Spleen (tissue), 13 donors: ENCODE results near the gene ZNF571. TPM values are rescaled to one million over a fixed set of nuclear protein-coding genes. Genes with fewer than 3 reads are reported as not detected.

ENCODE experiments used
- DNase-seq: peaks from one replicate; pipeline ENCODE4 v3.0.0-alpha.2; 2020
- H3K27ac ChIP-seq, 8 donors: fragments of 200-600 bp; sonication (generic) in 7 of 8; 1 replicate in 4 of 8; 2 replicates in 4 of 8; pipeline versions ENCODE4 v1.5.0 to v1.8.0; 2016 to 2021; ENCODE audit warnings: inconsistent platforms in 4 of 8, mild to moderate bottlenecking in 4 of 8, moderate library complexity in 1 of 8
- H3K27me3 ChIP-seq, 7 donors: fragments of 200-600 bp; sonication (generic) in 6 of 7; replicated peaks in 1 of 7; 1 replicate in 4 of 7; 2 replicates in 3 of 7; pipeline versions ENCODE4 v1.5.0 to v1.8.0; 2016 to 2021; ENCODE audit warnings: inconsistent platforms in 3 of 7, mild to moderate bottlenecking in 1 of 7
- H3K36me3 ChIP-seq, 6 donors: fragments of 200-600 bp; sonication (generic) in 5 of 6; 1 replicate in 4 of 6; 2 replicates in 2 of 6; pipeline versions ENCODE4 v1.5.0 to v1.8.0; 2016 to 2021; ENCODE audit warnings: inconsistent platforms in 2 of 6
- H3K4me1 ChIP-seq, 6 donors: fragments of 200-600 bp; sonication (generic) in 5 of 6; 1 replicate in 3 of 6; 2 replicates in 3 of 6; pipeline versions ENCODE4 v1.5.0 to v1.8.0; 2016 to 2021; ENCODE audit warnings: inconsistent platforms in 3 of 6
- H3K4me3 ChIP-seq, 8 donors: fragments of 200-600 bp; sonication (generic) in 7 of 8; 1 replicate in 4 of 8; 2 replicates in 4 of 8; pipeline versions ENCODE4 v1.5.0 to v1.8.0; 2016 to 2021; ENCODE audit warnings: inconsistent platforms in 4 of 8, mild to moderate bottlenecking in 4 of 8, moderate library complexity in 2 of 8
- H3K9me3 ChIP-seq, 8 donors: fragments of 200-600 bp; sonication (generic) in 7 of 8; 1 replicate in 4 of 8; 2 replicates in 4 of 8; pipeline versions ENCODE4 v1.5.0 to v1.8.0; 2016 to 2021; ENCODE audit warnings: inconsistent platforms in 4 of 8
- POLR2A ChIP-seq, 3 donors: fragments of 450-650 bp; IDR thresholded peaks; one replicate each; pipeline ENCODE4 v1.5.1; 2017; ENCODE audit warnings: antibody characterized with exemption in 3 of 3, mild to moderate bottlenecking in 1 of 3
- POLR2AphosphoS5 ChIP-seq, 3 donors: sonication (generic); formaldehyde crosslinking; IDR thresholded peaks; one replicate each; pipeline ENCODE4 v1.5.1; 2017; ENCODE audit warnings: antibody characterized with exemption in 3 of 3
- WGBS, 5 donors: extraction: QIAGEN DNeasy Blood & Tissue Kit in 3 of 5; methylation state at CpG; one replicate each; pipeline versions ENCODE4 v1.1.5 to v1.1.7; 2013 to 2018; 5-methylcytosine and 5-hydroxymethylcytosine counted together
- intact Hi-C: fragments of 100-400 bp; cut with DNase I; formaldehyde crosslinking; loops from one replicate; pipeline ENCODE4 v1.15.0; 2023; ENCODE audit warnings: low total_unique reads
- long read RNA-seq, 2 donors: transcript quantifications; one replicate each; lab custom pipeline, GENCODE V29; 2026
- polyA plus RNA-seq, 3 donors: library from polyadenylated mRNA; stranded (reverse); fragments of 200-250 nt; gene quantifications; one replicate each; pipeline ENCODE4 v1.2.1, GENCODE V29; 2013
- total RNA-seq, 7 donors: library from RNA; depleted of rRNA in 3 of 7; stranded (reverse); fragments of >200 nt in 3 of 7; fragmentation: NEBNext Ultra II Directional in 4 of 7; extraction: Animal tissue kit (Norgen Biotek cat#: 25700) in 4 of 7; gene quantifications; one replicate each; pipeline versions ENCODE4 v1.1.0 to v1.2.1, GENCODE V29; 2016 to 2021
- TF ChIP-seq, protein P1 (sequence below), 11 experiments: fragments of 200-600 bp in 7 of 11; fragments of 450-650 bp in 4 of 11; sonication (generic) in 4 of 11; IDR thresholded peaks in 8 of 11; conservative IDR thresholded peaks in 3 of 11; 1 replicate in 7 of 11; 2 replicates in 4 of 11; pipeline versions ENCODE4 v1.4.0 to v1.8.0; 2016 to 2021; ENCODE audit warnings: antibody characterized with exemption in 11 of 11, inconsistent platforms in 4 of 11, mild to moderate bottlenecking in 1 of 11
- donor health status: healthy with polysubstance abuse.
- donor health status: DM: no; HTN: no; CAD: no; lungs with moderate emphysema.
- donor health status: DM: no; HTN: no; CAD: no.
- donor health status: Bipolar disorder and iron deficiency.
- donor health status: healthy.
- donor health status: DM: no; HTN: no; CAD: no.
- donor health status: DM: yes; HTN: yes; CAD: no.

Gene ZNF571
- 1 to 10 TPM; 4.7 to 9.4 (median 6.9) TPM for total RNA-seq
- 1 to 10 TPM; 2.2 to 3.0 (median 2.7) TPM for polyA plus RNA-seq
- long read RNA-seq, donor 1, partial matches to known transcripts = 0 of 1 reads
- long read RNA-seq, donor 1, other reads (novel, unspliced or antisense) = 0 of 1 reads
- long read RNA-seq, donor 2 = 0 reads

DNA sequence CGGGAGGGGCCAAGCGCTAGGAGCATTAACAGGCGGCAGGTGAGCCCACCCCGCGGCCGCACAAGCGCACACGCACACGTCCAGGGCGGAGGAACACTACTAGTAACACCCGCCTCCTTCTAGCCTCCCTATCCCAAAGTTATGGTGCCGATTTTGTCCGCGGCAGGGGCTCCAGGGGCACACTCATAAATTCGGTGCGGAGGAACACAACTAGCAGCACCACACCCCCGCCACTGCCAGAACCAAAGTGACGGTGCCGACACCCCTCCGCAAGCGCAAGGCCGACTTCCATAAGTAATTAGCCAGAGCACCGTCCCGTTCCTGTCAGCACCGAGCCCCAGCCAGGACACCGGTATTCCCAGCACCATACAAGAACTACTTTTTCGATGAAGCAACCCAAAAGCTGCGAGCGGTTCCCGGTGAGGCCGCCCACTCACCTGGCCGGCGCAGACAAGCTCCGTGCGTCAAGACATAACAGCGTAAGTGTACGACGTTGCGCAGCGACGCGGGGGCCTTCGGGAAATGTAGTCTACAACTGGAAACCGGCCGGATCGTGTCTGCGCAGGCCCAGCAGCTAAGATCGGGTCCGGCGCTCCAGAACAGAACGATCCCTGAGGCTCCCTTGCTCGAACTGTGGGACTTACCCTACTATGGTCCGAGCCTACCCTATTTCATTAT is at the start of gene ZNF571, which contains the start of gene ZNF540:
Gene ZNF571, minus strand, starts transcription at position 489 of the 678 bp plus-strand sequence. CDS start 8,116 bp downstream, outside the sequence.
Gene ZNF540, plus strand, starts transcription at position 573 of the 678 bp plus-strand sequence. CDS start 3,572 bp downstream, outside the sequence.
- 0 to 1% (median 1%) methylated on average over 40 to 53 of the region's 53 CpGs for WGBS, 5 donors
- intact Hi-C loops = no loop called here

DNA sequence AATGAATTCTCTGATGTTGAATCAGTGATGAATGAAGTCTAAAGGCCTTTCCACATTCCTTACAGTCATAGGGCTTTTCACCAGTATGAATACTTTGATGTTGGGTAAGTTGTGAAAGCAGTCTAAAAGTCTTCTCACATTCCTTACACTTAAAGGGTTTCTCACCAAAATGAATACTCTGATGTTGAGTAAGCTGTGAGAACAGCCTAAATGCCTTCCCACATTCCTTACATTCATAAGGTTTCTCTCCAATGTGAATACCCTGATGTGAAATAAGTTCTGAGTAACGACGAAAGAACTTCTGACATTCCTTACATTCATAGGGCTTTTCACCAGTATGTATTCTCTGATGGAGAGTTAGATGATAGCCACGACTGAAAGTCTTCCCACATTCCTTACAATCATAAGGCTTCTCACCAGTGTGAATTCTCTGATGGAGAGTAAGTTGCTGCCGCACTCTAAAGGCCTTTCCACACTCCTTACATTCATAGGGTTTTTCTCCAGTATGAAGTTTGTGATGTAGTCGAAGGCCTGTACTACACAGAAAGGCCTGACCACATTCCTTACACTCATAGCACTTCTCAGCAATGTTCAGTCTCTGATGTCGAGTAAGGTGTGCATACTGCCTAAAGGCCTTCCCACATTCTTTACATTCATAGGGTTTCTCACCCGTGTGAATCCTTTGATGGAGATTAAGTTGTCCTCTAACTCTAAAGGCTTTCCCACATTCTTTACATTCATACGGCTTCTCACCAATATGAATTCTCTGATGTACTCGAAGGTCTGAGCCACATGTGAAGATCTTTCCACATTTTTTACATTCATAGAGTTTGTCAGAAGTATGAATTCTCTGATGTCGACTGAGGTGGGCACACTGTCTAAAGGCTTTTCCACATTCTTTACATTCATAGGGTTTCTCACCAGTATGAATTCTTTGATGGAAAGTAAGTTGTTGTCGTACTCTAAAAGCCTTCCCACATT is 40.8 kb upstream of the ZNF571 start:
- no peak for DNase-seq
- Histone ChIP-seq H3K36me3 (peaks cover 10 to 62% (median 52%) of the 10 kb centered on the region in 6 donors), H3K27me3 (no peaks in the 10 kb centered on the region), H3K4me3 (peak overlapping the region in 1 of 8 donors; percentile 4), H3K4me1 (no peaks in the 10 kb centered on the region), H3K9me3 (peaks cover 43 to 100% (median 99%) of the 10 kb centered on the region in 8 donors), H3K27ac (no peak overlapping the region)
- TF ChIP-seq POLR2A (IDR thresholded peaks at IDR 0.05) = no peak
- no peak for TF ChIP-seq POLR2AphosphoS5 (IDR thresholded peaks at IDR 0.05)
- TF ChIP-seq, protein P1, sequence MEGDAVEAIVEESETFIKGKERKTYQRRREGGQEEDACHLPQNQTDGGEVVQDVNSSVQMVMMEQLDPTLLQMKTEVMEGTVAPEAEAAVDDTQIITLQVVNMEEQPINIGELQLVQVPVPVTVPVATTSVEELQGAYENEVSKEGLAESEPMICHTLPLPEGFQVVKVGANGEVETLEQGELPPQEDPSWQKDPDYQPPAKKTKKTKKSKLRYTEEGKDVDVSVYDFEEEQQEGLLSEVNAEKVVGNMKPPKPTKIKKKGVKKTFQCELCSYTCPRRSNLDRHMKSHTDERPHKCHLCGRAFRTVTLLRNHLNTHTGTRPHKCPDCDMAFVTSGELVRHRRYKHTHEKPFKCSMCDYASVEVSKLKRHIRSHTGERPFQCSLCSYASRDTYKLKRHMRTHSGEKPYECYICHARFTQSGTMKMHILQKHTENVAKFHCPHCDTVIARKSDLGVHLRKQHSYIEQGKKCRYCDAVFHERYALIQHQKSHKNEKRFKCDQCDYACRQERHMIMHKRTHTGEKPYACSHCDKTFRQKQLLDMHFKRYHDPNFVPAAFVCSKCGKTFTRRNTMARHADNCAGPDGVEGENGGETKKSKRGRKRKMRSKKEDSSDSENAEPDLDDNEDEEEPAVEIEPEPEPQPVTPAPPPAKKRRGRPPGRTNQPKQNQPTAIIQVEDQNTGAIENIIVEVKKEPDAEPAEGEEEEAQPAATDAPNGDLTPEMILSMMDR (IDR thresholded peaks at IDR 0.05 in 8 of 11, conservative IDR thresholded peaks at IDR 0.05 in 3 of 11) = no peak
- WGBS, 5 donors = 91 to 98% (median 96%) methylated on average over 11 of the region's 11 CpGs
- intact Hi-C loops = no loop called here

More for the DNA sequence above, at the start of gene ZNF571, which contains the start of gene ZNF540:
- H3K36me3 ChIP-seq = peaks cover 0 to 51% (median 13%) of the 10 kb centered on the region in 6 donors
- DNase-seq = peak; percentile 97
- H3K27me3 ChIP-seq = no peaks in the 10 kb centered on the region
- peaks cover 2 to 25% (median 18%) of the 10 kb centered on the region in 8 donors for H3K9me3 ChIP-seq
- TF ChIP-seq, protein P1 (IDR thresholded peaks at IDR 0.05 in 8 of 11, conservative IDR thresholded peaks at IDR 0.05 in 3 of 11) = peak in 1 of 11 experiments; percentile 19
- peak in 2 of 3 donors; percentile 7 to 70 for TF ChIP-seq POLR2A (IDR thresholded peaks at IDR 0.05)
- TF ChIP-seq POLR2AphosphoS5 (IDR thresholded peaks at IDR 0.05) = peak; percentile 91 to 96 (median 92)
- peak within 1 kb of the TSS; percentile 80 to 97 (median 91) for H3K27ac ChIP-seq
- peak within 1 kb of the TSS; percentile 41 to 90 (median 70) for H3K4me3 ChIP-seq
- peaks cover 12 to 33% (median 21%) of the 10 kb centered on the region in 6 donors for H3K4me1 ChIP-seq

DNA sequence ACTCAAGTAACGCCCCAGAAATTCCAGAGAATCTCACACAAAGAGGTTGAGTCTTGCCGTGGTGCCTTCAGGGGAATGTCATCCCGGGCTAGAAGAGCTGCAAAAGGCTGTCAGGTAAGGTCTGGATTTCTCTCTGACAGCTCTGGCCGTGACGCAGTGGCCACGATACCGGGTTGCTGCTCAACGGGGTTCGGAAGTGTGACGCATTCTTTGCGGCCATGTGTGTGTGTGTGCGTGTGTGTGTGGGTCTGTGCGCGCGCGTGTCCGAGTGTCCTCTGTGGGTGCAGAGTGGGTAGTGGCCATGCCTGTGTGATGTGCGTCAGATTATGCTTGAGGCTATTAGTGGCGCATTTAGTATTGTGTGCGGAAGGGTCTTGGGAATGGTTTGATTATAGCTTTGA is 390 bp upstream of the ZNF571 start:
- peaks cover 12 to 33% (median 21%) of the 10 kb centered on the region in 6 donors for H3K4me1 ChIP-seq
- peak overlapping the region; percentile 41 to 90 (median 70) for H3K4me3 ChIP-seq
- intact Hi-C loops = no loop called here
- peak overlapping the region; percentile 80 to 97 (median 91) for H3K27ac ChIP-seq
- no peaks in the 10 kb centered on the region for H3K27me3 ChIP-seq
- peaks cover 0 to 29% (median 22%) of the 10 kb centered on the region in 8 donors for H3K9me3 ChIP-seq
- TF ChIP-seq, protein P1 (IDR thresholded peaks at IDR 0.05 in 8 of 11, conservative IDR thresholded peaks at IDR 0.05 in 3 of 11) = no peak
- TF ChIP-seq POLR2A (IDR thresholded peaks at IDR 0.05) (no peak), POLR2AphosphoS5 (IDR thresholded peaks at IDR 0.05) (no peak)
- H3K36me3 ChIP-seq = peaks cover 0 to 51% (median 19%) of the 10 kb centered on the region in 6 donors
- peak; percentile 87 for DNase-seq
- 0 to 3% (median 1%) methylated on average over 14 to 20 of the region's 20 CpGs for WGBS, 5 donors
